HG02970 (cell line): Measurements from ENCODE around the gene C20orf204.
"Not testable (repeated sequence)": the region's sequence is repeated elsewhere in the genome, so short reads cannot be mapped to it uniquely, and the experiment has no call there.

Experiments used
- ATAC-seq: cut with Tn5 transposase; IDR thresholded peaks from one replicate; pipeline ENCODE4 v1.9.1; 2021; ENCODE audit warnings: mild to moderate bottlenecking, moderate library complexity, moderate number of reproducible peaks; ENCODE audit not compliant: unreplicated experiment, low FRiP score

The C20orf204 gene

GRCh38 chr20:64035933-64036345 is at the start of gene C20orf204:
Gene C20orf204 (plus strand): TSS chr20:64036182. CDS start chr20:64036324, 142 bp downstream.
- no peak for ATAC-seq

- ATAC-seq, result no peak
These were observed 35.1 kb upstream of the C20orf204 start for GRCh38 chr20:64000906-64001305.

GRCh38 chr20:64001607-64002011 is 34.4 kb upstream of the C20orf204 start:
- no peak for ATAC-seq

- ATAC-seq, result no peak
These were observed 31.8 kb upstream of the C20orf204 start for GRCh38 chr20:64003960-64004725.

- ATAC-seq, result no peak
These were observed 30.6 kb upstream of the C20orf204 start for GRCh38 chr20:64005394-64005793.

- ATAC-seq, result no peak
These were observed 29.5 kb upstream of the C20orf204 start for GRCh38 chr20:64006490-64006889.

GRCh38 chr20:64006902-64007301 is 29.1 kb upstream of the C20orf204 start:
- ATAC-seq, result no peak

- no peak for ATAC-seq
These were observed 26.1 kb upstream of the C20orf204 start for GRCh38 chr20:64009811-64010387.

- no peak for ATAC-seq
These were observed 25.2 kb upstream of the C20orf204 start for GRCh38 chr20:64010711-64011237.

- ATAC-seq, result no peak
These were observed 24.6 kb upstream of the C20orf204 start for GRCh38 chr20:64011366-64011779.

GRCh38 chr20:64012385-64013154 is 23.4 kb upstream of the C20orf204 start:
- ATAC-seq, result not testable (repeated sequence)

- ATAC-seq, result no peak
These were observed 20.3 kb upstream of the C20orf204 start for GRCh38 chr20:64015635-64016034.

GRCh38 chr20:64021124-64021975 is 14.6 kb upstream of the C20orf204 start:
- ATAC-seq, result no peak

GRCh38 chr20:64022671-64023360 is 13.2 kb upstream of the C20orf204 start:
- ATAC-seq, result no peak

GRCh38 chr20:64023361-64024140 is 12.4 kb upstream of the C20orf204 start:
- ATAC-seq, result no peak

GRCh38 chr20:64024141-64024990 is 11.6 kb upstream of the C20orf204 start:
- ATAC-seq, result no peak

- no peak for ATAC-seq
These were observed 10.7 kb upstream of the C20orf204 start for GRCh38 chr20:64025101-64025825.
